Activated CD4-positive, alpha-beta T cell treated with anti-CD3 and anti-CD28 coated beads, Interleukin-2, amount 10 ng/mL, durations not matched to agents 24 days and 14 days (primary cell): Measurements from ENCODE around the gene GNGT2. TPM values are rescaled to one million over a fixed set of nuclear protein-coding genes. Genes with fewer than 3 reads are reported as not detected.
A peak's percentile ranks its signal among the peaks of the same experiment; 100 is the strongest.

ENCODE experiments used
- DNase-seq: peaks from one replicate; pipeline ENCODE4 v3.0.0; 2022
- H3K27ac Mint-ChIP-seq: one replicate; pipeline ENCODE4 v1.8.0; 2022; ENCODE audit warnings: mild to moderate bottlenecking, mixed read lengths
- H3K27me3 Mint-ChIP-seq: one replicate; pipeline ENCODE4 v1.8.0; 2022; ENCODE audit warnings: mixed read lengths
- H3K36me3 Mint-ChIP-seq: one replicate; pipeline ENCODE4 v1.8.0; 2022; ENCODE audit warnings: low read depth, mild to moderate bottlenecking, mixed read lengths
- H3K4me1 Mint-ChIP-seq: one replicate; pipeline ENCODE4 v1.8.0; 2021; ENCODE audit warnings: mixed read lengths
- H3K4me3 Mint-ChIP-seq: one replicate; pipeline ENCODE4 v1.8.0; 2022; ENCODE audit warnings: mild to moderate bottlenecking, moderate library complexity, mixed read lengths
- H3K9me3 Mint-ChIP-seq: one replicate; pipeline ENCODE4 v1.8.0; 2021; ENCODE audit warnings: mixed read lengths
- intact Hi-C: fragments of 100-400 bp; cut with micrococcal nuclease; formaldehyde crosslinking; loops from one replicate; pipeline ENCODE4 v1.15.1; 2023
- total RNA-seq: library from RNA; stranded (reverse); gene quantifications from 2 replicates; pipeline ENCODE4 v1.2.3, GENCODE V29; 2022

GNGT2 gene
- total RNA-seq, 1 donor from 2014 or later: 18.2 TPM

DNA sequence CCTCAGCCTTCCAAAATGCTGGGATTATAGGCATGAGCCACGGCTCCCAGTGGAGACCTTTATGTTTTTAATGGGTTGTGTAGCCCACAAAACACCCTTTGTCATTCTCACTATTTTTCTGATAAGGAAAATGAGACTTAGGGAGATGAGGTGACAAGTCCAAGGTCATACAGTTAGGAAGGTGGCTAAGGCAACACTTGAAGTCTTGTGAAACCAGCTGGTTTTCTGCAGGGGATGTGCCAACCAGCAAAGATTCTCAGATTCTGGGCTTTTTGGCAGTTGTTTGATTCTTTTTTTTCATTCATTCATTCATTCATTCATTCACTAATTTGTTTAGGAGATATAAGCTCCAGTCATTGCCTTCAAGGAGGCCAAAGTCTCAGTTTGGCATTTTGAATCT lies 30.2 kb upstream of the GNGT2 start:
- H3K36me3 Mint-ChIP-seq: no peaks in the 10 kb centered on the region
- intact Hi-C loops: no loop called here
- H3K27me3 Mint-ChIP-seq: peaks cover 9% of the 10 kb centered on the region

DNA sequence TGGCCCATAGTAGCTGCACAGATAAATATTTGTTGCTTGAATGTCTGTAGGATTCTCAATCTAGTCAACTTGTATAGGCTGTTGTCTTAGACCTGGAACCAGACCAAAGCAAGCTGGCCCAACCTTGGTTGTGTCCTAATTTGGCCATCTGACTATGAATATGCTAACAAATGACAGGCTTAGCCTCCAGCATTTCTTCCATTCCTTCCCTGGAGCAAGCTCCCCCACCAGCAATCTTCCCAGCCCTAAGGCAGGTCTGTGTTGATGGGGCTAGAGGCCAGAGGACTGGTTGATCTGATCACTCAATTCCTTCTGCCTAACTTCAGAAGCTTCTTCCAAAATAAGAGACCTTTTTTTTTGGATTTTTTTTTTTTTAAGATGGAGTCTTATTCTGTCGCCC lies 29.6 kb upstream of the GNGT2 start:
- no peak overlapping the region for H3K27ac Mint-ChIP-seq
- H3K4me3 Mint-ChIP-seq: no peak overlapping the region
- no peaks in the 10 kb centered on the region for H3K4me1 Mint-ChIP-seq
- intact Hi-C loops: no loop called here
- peaks cover 9% of the 10 kb centered on the region for H3K27me3 Mint-ChIP-seq
- H3K9me3 Mint-ChIP-seq: no peaks in the 10 kb centered on the region
- DNase-seq: no peak
- H3K36me3 Mint-ChIP-seq: no peaks in the 10 kb centered on the region

More for the DNA sequence above, 30.2 kb upstream of the GNGT2 start:
- Mint-ChIP-seq H3K27ac (no peak overlapping the region), H3K9me3 (no peaks in the 10 kb centered on the region), H3K4me1 (no peaks in the 10 kb centered on the region), H3K4me3 (no peak overlapping the region)
- DNase-seq: no peak

DNA sequence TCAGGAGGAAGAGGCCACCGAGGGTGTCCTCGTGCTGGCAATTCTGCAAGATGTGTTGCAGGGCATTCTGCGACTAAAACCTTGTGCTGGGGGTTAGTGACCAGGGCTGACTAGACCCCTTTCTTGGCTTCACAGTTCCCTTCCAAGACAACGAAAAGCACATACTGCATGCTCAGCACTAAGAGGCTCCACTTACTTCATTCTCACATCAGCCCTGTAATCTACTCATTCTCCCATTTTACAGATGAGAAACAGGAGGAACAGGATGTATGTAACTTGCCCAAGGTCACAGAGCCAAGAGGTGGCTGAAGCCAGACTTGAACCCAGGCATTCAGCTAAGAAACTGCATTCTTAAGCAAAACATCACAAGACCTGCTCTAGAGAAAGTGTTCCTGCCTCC lies 25.5 kb upstream of the GNGT2 start:
- no peak for DNase-seq
- intact Hi-C loops: no loop called here
- no peak overlapping the region for H3K4me3 Mint-ChIP-seq
- peaks cover 20% of the 10 kb centered on the region for H3K27me3 Mint-ChIP-seq
- H3K27ac Mint-ChIP-seq: no peak overlapping the region
- peaks cover 3% of the 10 kb centered on the region for H3K4me1 Mint-ChIP-seq
- no peaks in the 10 kb centered on the region for H3K36me3 Mint-ChIP-seq
- H3K9me3 Mint-ChIP-seq: no peaks in the 10 kb centered on the region

DNA sequence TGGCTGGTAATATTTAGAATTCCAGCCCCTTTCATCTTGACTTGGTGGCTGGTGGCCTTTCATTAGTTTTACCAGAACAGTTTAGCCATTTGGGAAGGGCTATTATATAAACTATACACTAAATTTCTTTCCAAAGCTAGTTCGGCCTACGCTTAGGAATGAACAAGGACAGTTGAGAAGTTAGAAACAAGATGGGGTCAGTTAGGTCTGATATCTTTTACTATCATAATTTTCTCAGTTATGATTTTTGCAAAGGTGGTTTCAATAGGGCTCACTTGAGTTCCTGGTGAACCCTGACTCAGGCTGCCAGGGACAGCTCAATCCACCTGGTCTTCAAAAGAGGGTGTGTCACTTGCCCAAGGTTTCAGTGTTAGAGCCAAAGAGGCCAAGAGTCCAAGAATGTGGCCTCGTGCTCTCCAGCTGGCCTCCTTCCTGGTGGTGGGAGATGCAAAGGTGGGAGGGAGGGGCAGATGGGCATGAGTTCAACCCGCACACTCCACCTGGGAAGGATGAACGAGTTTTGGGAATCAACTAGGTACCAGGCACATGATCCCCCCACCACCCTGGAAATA lies 24.2 kb upstream of the GNGT2 start:
- Mint-ChIP-seq H3K27ac (no peak overlapping the region), H3K27me3 (peaks cover 22% of the 10 kb centered on the region), H3K4me1 (peaks cover 5% of the 10 kb centered on the region), H3K4me3 (no peak overlapping the region), H3K36me3 (no peaks in the 10 kb centered on the region), H3K9me3 (no peaks in the 10 kb centered on the region)
- intact Hi-C loops: no loop called here
- no peak for DNase-seq

DNA sequence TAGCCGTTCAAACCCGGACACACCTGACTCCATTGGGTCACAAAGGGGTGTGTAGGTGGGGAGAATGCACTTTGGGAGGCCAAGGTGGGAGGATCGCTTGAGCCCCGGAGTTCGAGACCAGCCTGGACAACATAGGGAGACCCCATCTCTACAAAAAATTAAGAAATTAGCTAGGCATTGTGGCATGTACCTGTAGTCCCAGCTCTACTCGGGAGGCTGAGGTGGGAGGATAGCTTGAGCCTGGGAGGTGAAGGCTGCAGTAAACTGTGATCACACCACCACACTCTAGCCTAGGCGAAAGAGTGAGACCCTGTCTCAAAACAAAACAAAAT lies 21.2 kb upstream of the GNGT2 start:
- H3K27ac Mint-ChIP-seq: no peak overlapping the region
- intact Hi-C loops: loop anchor here (2.0 kb wide), 2 partner anchors 21 to 29 kb away; partner anchors contain the start of genes ABI3 and GNGT2
- peaks cover 3% of the 10 kb centered on the region for H3K36me3 Mint-ChIP-seq
- H3K4me3 Mint-ChIP-seq: peak overlapping the region; percentile 84
- no peaks in the 10 kb centered on the region for H3K9me3 Mint-ChIP-seq
- H3K27me3 Mint-ChIP-seq: peaks cover 29% of the 10 kb centered on the region
- peaks cover 8% of the 10 kb centered on the region for H3K4me1 Mint-ChIP-seq
- DNase-seq: no peak

DNA sequence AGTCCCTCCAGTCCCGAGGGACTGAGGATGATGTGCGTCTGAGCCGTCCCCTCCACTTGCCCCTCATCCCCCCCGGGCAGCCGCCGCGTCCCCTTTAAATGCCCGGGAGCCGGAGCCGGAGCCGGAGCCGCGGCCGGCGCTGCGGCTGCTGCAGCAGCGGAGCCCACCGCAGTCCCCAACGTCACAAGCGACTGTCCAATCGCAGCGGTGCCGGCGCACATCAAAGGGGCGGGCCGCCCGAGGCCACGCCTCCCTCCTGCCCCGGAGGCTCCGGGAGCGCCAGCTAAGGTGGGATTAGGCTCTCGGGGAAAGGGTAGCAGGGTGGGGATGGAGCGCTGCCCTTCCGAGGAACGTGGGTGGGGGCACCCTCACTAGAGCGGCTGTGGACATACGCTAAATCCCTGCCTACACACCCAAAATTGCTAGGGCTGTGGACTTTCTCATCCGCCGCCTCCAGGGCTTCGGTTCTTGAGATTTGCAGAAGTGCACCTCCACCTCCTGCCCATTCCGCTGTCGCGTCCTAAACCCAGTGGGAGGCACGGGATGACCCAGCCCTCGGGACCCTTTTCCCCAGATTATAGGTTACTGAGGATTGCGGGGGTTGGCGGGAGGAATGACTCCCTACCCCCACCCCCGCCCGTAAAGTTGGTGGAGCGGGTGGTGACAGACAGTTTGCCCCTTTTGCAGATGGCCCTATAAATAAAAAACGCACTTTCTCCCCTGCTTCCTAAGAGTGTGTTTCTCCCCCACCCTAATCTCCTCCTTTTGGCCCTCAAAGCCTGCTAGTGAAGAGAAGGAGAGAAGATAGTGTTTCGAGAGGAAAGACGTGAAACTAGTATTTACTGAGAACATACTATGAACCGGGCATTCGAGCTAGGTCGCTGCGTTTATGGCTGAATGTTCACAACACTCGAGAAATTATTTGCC lies 20.5 kb upstream of the GNGT2 start, which contains the start of gene PHOSPHO1:
PHOSPHO1 (minus strand) TSS at position 152 of the 927 bp plus-strand sequence. CDS start 4,096 bp downstream, outside the sequence.
- Mint-ChIP-seq H3K4me1 (peaks cover 8% of the 10 kb centered on the region), H3K36me3 (peaks cover 3% of the 10 kb centered on the region), H3K27ac (no peak within 1 kb of the TSS), H3K9me3 (no peaks in the 10 kb centered on the region), H3K27me3 (peaks cover 29% of the 10 kb centered on the region), H3K4me3 (peak within 1 kb of the TSS; percentile 84)
- peak; percentile 96 for DNase-seq
- intact Hi-C loops: loop anchor here (2.0 kb wide), 2 partner anchors 20 to 30 kb away; partner anchors contain the start of genes ABI3 and GNGT2

DNA sequence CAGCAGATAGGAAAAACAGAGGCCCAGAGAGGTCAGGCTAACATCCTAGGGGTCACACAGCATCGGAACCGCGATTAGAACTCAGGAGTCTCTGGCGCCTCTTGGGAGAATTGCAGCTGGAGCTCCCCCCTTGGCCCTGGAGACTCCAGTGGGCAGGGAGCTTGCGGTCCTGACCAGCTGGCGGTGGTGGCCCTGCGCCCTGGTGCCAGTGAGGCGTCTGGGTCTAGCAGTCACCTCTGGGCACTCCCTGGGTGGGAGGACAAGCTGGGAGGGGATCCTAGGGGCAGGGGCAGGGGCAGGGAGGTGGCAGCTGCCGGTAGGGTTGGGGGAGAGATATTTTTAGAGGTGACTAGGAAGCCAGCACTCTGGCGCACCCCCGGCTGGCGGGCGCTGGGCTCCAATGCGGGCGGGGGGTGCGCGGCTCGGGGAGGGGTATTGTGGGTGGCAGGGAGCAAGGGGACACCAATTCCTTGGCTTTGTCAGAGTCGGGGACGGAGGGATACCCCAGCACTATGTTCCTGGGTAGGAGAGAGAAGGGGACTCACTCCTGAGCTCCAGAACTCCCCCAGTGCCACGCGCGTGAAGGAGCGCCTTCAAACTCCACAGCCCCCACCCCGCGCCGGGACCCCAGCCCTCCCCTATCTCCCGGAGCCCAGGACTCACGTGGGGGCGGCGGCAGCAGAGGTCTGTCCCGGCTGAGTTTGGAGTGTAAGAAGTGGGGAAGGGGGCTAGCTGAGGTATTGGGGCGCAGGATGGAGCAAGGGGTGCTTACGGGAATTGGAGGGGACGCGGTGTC lies 19.6 kb upstream of the GNGT2 start:
- peaks cover 33% of the 10 kb centered on the region for H3K27me3 Mint-ChIP-seq
- H3K36me3 Mint-ChIP-seq: peaks cover 7% of the 10 kb centered on the region
- peak overlapping the region; percentile 84 for H3K4me3 Mint-ChIP-seq
- H3K4me1 Mint-ChIP-seq: peaks cover 8% of the 10 kb centered on the region
- DNase-seq: no peak
- no peak overlapping the region for H3K27ac Mint-ChIP-seq
- intact Hi-C loops: loop anchor here (2.0 kb wide), 2 partner anchors 19 to 31 kb away; partner anchors contain the start of genes ABI3 and GNGT2
- H3K9me3 Mint-ChIP-seq: no peaks in the 10 kb centered on the region

DNA sequence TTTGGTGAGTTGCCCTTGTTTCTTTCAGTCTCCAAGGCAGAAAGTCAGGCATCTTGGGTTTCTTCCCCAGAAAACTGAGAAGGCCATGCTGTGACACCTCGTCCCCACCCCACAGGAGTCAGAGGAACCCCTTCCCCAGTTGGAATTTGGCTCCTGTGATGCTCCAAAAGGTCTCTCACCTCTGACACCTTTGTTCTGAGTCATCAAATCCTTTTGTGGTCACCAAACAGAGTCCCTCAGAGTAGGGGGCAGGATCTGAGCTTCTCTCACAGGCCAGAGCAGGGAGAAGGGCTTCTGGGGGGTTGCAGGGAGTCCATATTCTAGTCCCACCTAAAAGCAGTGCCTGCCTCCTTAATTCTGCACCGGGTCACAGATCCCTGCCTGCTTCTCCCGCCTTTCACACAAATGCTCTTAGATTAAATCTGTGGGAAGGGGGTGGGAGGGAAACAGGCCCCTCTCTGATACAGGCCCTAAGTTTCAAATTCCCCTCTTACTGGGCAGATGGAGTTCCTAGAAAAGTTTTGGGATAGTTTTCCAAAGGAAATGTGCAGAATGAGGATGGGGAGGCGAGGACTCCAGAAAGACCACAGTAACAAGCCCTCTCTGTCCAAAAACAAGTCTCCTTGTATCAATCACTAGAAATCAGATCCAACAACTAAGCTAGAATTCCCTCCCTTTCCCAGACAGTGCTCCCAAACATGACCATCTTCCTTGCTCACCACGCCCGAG lies 18.9 kb upstream of the GNGT2 start:
- peaks cover 36% of the 10 kb centered on the region for H3K27me3 Mint-ChIP-seq
- no peak for DNase-seq

DNA sequence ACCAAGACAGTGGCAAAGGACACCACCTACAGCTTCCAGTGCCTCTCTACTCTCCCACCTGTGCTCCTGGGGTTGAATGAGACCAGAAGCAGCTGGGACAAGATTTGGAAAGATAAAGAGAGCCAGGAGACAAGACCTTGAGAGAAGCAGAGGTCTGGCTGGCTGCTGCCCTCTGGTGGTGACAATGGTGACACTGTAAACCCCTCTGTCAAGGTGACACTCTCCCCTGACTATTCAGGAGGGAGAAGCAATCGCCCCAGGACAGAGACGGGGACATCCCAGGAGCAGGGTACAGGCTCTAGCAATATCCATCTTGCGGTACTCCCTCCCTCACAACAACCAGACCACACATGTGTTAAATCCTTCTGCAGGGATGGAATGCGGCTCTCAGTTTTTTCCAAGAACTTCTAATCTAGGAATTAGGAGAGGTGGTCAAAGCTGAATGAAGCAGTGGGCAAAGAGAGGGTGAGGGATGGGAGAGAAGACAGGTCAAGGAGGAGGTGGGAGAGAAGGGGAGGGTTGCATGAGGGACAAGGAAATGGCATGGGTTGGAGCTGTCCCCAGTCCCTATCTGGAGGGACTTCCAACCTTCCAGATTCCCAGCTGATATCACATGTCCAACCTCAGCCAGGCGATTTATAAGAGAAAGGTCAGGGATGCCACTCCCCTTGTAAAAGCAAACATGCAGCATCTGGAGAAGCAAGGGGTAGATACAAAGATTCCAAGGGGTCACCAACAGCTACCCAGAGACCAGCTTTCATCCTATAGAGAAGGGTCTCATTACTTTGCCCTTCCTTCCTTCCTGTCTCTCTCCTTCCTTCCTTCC lies 17.3 kb upstream of the GNGT2 start:
- peaks cover 22% of the 10 kb centered on the region for H3K4me1 Mint-ChIP-seq
- peaks cover 33% of the 10 kb centered on the region for H3K27me3 Mint-ChIP-seq
- no peak overlapping the region for H3K4me3 Mint-ChIP-seq
- H3K9me3 Mint-ChIP-seq: no peaks in the 10 kb centered on the region
- H3K36me3 Mint-ChIP-seq: peaks cover 14% of the 10 kb centered on the region
- H3K27ac Mint-ChIP-seq: no peak overlapping the region
- intact Hi-C loops: loop anchor here (1.0 kb wide), 3 partner anchors 9 to 47 kb away; no protein-coding TSS in a partner anchor
- DNase-seq: peak; percentile 93

More for the DNA sequence above, 18.9 kb upstream of the GNGT2 start:
- intact Hi-C loops: no loop called here
- Mint-ChIP-seq H3K9me3 (no peaks in the 10 kb centered on the region), H3K27ac (no peak overlapping the region), H3K4me3 (peak overlapping the region; percentile 84), H3K36me3 (peaks cover 7% of the 10 kb centered on the region), H3K4me1 (peaks cover 11% of the 10 kb centered on the region)

DNA sequence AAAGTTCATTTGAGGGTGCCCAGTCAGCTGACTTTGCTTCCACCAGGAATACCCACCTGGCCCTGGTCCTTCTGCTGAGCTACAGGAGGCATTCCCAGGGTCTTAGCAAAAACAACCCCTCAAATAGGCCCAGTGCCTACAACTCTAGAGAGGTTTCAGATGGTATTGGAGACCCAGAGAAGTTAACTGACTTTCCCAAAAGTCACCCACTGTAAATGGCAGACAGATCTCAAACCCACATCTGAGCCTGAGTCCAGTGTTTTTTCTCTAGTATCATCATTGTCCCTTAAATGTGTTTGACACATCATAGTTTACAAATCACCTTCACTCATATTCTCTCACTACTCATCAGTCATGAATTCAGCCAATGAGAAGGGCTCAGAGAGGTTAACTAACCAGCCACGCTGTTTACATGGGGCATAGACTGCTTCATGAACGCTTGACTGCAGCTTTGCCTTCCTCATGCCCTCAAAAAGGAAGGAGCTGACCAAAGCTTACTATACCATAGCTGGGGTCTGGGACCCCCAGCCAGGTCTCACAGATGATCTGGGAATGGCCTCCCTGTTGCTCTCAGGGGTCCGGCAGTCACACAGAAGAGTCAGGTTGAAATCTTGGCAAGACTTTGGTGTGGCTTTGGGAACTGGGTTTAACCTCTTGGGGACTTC lies 16.5 kb upstream of the GNGT2 start:
- Mint-ChIP-seq H3K27ac (no peak overlapping the region), H3K9me3 (no peaks in the 10 kb centered on the region), H3K27me3 (peaks cover 30% of the 10 kb centered on the region), H3K4me3 (no peak overlapping the region), H3K4me1 (peaks cover 23% of the 10 kb centered on the region), H3K36me3 (peaks cover 22% of the 10 kb centered on the region)
- DNase-seq: no peak
- intact Hi-C loops: loop anchor here (1.0 kb wide), 3 partner anchors 9 to 47 kb away; no protein-coding TSS in a partner anchor

DNA sequence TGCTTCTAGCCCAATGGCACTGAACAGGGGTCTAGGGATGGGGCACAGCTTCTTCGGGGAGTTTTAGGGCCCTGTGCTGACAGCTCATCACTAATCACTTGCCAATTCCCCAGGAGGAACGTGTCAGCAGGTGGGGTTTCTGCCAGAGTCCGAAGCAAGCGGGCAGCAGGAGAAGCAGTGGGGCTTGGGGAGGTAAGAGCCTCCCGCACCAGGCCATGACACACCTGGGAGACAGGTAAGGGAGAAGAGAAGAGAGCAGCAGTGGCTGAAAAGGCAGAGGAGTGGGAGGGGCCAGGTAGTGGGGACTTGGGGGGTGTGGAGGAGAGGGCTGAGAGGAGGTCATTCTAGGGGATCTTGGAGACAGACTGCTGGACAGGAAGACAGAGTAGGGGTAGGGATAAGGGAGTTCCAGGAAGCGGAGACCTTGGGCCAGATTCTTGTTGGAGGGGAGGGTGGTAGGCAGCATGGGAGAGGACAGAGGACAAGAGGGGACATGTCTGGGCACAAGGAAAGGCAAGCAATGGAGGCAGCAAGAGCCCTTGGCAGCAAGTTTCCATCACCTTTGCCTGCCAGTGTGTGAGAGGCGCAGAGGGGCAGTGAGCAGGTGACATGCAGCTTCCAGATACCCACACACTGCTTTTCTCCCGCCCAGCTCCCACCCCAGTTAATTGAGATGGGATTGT lies 15.3 kb upstream of the GNGT2 start:
- intact Hi-C loops: no loop called here
- Mint-ChIP-seq H3K36me3 (peaks cover 27% of the 10 kb centered on the region), H3K27me3 (peaks cover 22% of the 10 kb centered on the region), H3K4me1 (peaks cover 21% of the 10 kb centered on the region), H3K4me3 (peak overlapping the region; percentile 31), H3K9me3 (no peaks in the 10 kb centered on the region), H3K27ac (no peak overlapping the region)
- no peak for DNase-seq

DNA sequence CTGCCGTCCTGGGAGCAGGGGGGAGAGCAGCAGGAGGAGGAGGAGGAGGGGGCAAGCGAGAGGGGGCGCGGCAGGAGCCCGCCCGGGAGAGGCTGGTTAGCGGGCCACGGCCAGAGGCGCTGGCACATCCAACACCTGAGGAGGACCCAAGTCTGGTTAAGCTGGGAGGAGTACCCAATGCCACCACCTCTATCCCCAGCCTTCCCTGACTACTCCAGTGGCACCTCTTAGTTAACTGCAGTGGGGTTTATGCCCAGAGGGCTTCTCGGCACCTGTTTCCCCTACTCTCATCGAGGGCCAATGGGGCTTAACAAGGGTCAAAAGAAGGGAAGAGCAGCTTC lies 14.6 kb upstream of the GNGT2 start:
- Mint-ChIP-seq H3K9me3 (no peaks in the 10 kb centered on the region), H3K27ac (no peak overlapping the region), H3K4me3 (peak overlapping the region; percentile 71), H3K4me1 (peaks cover 21% of the 10 kb centered on the region), H3K27me3 (peaks cover 22% of the 10 kb centered on the region), H3K36me3 (peaks cover 30% of the 10 kb centered on the region)
- intact Hi-C loops: no loop called here
- DNase-seq: no peak
